ENCODE results near the gene MAST2.

The MAST2 gene

DNA sequence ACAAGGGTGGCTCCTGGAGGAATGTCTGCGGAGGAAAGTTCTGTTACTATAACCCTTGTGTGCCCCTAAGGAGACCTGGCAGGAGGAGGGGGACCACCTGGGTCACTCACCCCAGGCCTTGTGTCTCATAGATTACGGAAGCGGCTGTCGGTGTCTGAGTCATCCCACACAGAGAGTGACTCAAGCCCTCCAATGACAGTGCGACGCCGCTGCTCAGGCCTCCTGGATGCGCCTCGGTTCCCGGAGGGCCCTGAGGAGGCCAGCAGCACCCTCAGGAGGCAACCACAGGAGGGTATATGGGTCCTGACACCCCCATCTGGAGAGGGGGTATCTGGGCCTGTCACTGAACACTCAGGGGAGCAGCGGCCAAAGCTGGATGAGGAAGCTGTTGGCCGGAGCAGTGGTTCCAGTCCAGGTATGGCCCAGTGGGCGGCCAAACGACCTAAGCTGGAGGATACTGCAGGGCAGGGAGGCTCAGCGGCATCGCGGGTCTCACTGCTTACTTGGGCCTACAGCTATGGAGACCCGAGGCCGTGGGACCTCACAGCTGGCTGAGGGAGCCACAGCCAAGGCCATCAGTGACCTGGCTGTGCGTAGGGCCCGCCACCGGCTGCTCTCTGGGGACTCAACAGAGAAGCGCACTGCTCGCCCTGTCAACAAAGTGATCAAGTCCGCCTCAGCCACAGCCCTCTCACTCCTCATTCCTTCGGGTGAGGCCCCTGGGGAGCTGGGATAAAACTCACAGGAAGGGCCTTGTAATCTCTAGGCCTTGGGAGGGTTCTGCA is 227.7 kb downstream of the MAST2 start:
- H4K20me1 ChIP-seq (ENCODE audit: insufficient read depth, low read length), result no peaks in the 10 kb centered on the region
- H3K9me2 ChIP-seq (replicated peaks; ENCODE audit: insufficient read depth, low read length), result no peaks in the 10 kb centered on the region
- H3K4me1 ChIP-seq (ENCODE audit: low read length), result no peaks in the 10 kb centered on the region
- no peaks in the 10 kb centered on the region for H3K79me2 ChIP-seq (ENCODE audit: low read length)
- H3K4me3 ChIP-seq (ENCODE audit: low read length), result no peak overlapping the region
- H2AFZ ChIP-seq (ENCODE audit: low read length), result no peak overlapping the region
- no peak overlapping the region for H3K4me2 ChIP-seq (ENCODE audit: low read depth, low read length)
- no peaks in the 10 kb centered on the region for H3K27me3 ChIP-seq (replicated peaks; ENCODE audit: insufficient read depth, low read length)
- H3K9me3 ChIP-seq (replicated peaks; ENCODE audit: insufficient read depth, low read length), result no peaks in the 10 kb centered on the region
- DNase-seq, result no peak
- no peak overlapping the region for H3K27ac ChIP-seq (ENCODE audit: low read length)
- H3K36me3 ChIP-seq (replicated peaks; ENCODE audit: insufficient read depth, low read length), result no peaks in the 10 kb centered on the region
- no peak overlapping the region for H3K9ac ChIP-seq (ENCODE audit: low read length)
- TF ChIP-seq EZH2 (optimal IDR thresholded peaks at IDR 0.05; ENCODE audit: low read depth, low read length), result no peak
- TF ChIP-seq, protein P1, sequence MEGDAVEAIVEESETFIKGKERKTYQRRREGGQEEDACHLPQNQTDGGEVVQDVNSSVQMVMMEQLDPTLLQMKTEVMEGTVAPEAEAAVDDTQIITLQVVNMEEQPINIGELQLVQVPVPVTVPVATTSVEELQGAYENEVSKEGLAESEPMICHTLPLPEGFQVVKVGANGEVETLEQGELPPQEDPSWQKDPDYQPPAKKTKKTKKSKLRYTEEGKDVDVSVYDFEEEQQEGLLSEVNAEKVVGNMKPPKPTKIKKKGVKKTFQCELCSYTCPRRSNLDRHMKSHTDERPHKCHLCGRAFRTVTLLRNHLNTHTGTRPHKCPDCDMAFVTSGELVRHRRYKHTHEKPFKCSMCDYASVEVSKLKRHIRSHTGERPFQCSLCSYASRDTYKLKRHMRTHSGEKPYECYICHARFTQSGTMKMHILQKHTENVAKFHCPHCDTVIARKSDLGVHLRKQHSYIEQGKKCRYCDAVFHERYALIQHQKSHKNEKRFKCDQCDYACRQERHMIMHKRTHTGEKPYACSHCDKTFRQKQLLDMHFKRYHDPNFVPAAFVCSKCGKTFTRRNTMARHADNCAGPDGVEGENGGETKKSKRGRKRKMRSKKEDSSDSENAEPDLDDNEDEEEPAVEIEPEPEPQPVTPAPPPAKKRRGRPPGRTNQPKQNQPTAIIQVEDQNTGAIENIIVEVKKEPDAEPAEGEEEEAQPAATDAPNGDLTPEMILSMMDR (IDR thresholded peaks at IDR 0.05; ENCODE audit: low read length), result no peak
- no peak for TF ChIP-seq EZH2phosphoT487 (IDR thresholded peaks at IDR 0.05; ENCODE audit: low read length)
- H3F3A ChIP-seq (ENCODE audit: insufficient read depth, low read length), result no peaks in the 10 kb centered on the region

DNA sequence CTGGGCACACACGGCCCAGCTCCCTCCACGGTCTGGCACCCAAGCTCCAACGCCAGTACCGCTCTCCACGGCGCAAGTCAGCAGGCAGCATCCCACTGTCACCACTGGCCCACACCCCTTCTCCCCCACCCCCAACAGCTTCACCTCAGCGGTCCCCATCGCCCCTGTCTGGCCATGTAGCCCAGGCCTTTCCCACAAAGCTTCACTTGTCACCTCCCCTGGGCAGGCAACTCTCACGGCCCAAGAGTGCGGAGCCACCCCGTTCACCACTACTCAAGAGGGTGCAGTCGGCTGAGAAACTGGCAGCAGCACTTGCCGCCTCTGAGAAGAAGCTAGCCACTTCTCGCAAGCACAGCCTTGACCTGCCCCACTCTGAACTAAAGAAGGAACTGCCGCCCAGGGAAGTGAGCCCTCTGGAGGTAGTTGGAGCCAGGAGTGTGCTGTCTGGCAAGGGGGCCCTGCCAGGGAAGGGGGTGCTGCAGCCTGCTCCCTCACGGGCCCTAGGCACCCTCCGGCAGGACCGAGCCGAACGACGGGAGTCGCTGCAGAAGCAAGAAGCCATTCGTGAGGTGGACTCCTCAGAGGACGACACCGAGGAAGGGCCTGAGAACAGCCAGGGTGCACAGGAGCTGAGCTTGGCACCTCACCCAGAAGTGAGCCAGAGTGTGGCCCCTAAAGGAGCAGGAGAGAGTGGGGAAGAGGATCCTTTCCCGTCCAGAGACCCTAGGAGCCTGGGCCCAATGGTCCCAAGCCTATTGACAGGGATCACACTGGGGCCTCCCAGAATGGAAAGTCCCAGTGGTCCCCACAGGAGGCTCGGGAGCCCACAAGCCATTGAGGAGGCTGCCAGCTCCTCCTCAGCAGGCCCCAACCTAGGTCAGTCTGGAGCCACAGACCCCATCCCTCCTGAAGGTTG is 231.4 kb downstream of the MAST2 start:
- Histone ChIP-seq H3K4me3 (ENCODE audit: low read length) (no peak overlapping the region), H3K9ac (ENCODE audit: low read length) (no peak overlapping the region), H3K27ac (ENCODE audit: low read length) (no peak overlapping the region), H3K9me2 (replicated peaks; ENCODE audit: insufficient read depth, low read length) (no peaks in the 10 kb centered on the region), H3K4me1 (ENCODE audit: low read length) (no peaks in the 10 kb centered on the region), H3K4me2 (ENCODE audit: low read depth, low read length) (no peak overlapping the region), H2AFZ (ENCODE audit: low read length) (no peak overlapping the region), H3K79me2 (ENCODE audit: low read length) (no peaks in the 10 kb centered on the region), H3K36me3 (replicated peaks; ENCODE audit: insufficient read depth, low read length) (no peaks in the 10 kb centered on the region), H3K9me3 (replicated peaks; ENCODE audit: insufficient read depth, low read length) (no peaks in the 10 kb centered on the region), H3K27me3 (replicated peaks; ENCODE audit: insufficient read depth, low read length) (no peaks in the 10 kb centered on the region), H3F3A (ENCODE audit: insufficient read depth, low read length) (no peaks in the 10 kb centered on the region), H4K20me1 (ENCODE audit: insufficient read depth, low read length) (no peaks in the 10 kb centered on the region)
- TF ChIP-seq, protein P1 (IDR thresholded peaks at IDR 0.05; ENCODE audit: low read length), result no peak
- TF ChIP-seq EZH2phosphoT487 (IDR thresholded peaks at IDR 0.05; ENCODE audit: low read length) (no peak), EZH2 (optimal IDR thresholded peaks at IDR 0.05; ENCODE audit: low read depth, low read length) (no peak)
- DNase-seq, result no peak

DNA sequence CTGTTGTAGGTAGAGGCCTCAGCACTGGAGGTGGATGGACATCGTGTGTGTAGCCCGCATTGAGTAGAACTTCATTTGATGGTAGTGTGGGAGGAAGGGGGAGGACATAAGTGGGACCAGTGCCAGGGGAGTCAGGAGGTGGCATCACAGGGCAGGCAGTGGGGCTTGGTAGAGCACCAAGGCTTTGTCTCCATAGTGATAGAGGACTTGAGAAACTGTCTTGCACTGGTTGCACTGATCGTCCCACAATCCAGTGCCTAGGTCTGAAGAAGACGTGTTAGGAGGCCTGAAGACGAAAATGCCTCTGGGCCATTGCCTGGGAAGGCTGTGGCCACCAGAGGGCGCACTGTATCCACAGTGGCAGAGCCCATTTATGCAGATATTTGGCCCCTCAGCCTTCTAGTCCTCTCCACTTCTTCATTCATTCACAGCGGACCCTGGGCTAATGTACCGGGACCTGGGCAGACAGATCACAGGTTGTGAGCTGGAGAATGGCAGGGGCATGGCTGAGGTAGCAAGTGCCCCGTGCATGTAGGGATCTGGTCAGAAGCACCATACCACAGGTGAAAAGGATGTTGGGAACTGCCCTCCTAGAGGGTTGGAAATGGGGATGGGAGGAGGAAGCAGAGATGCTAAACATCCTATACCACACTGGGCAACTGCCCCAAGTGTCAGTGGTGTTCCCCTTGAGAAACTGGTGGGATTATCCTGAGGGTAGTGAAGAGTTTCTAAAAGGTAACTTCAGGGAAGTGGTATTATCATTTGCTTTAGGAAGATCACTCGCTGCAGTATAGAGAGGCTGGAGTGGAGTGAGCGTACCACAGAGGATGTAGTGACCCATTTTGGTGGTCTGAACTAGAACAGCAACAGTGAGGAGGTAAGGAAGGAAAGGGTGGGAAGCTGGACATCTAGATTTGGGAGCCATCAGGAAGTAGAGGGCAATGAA is 233.8 kb downstream of the MAST2 start:
- peak; percentile 75 for DNase-seq
- no peaks in the 10 kb centered on the region for H3K79me2 ChIP-seq (ENCODE audit: low read length)
- TF ChIP-seq, protein P1 (IDR thresholded peaks at IDR 0.05; ENCODE audit: low read length), result peak; percentile 96
- TF ChIP-seq EZH2 (optimal IDR thresholded peaks at IDR 0.05; ENCODE audit: low read depth, low read length), result no peak
- no peak overlapping the region for H3K9ac ChIP-seq (ENCODE audit: low read length)
- H3K4me3 ChIP-seq (ENCODE audit: low read length), result no peak overlapping the region
- no peaks in the 10 kb centered on the region for H3K27me3 ChIP-seq (replicated peaks; ENCODE audit: insufficient read depth, low read length)
- no peaks in the 10 kb centered on the region for H3K9me2 ChIP-seq (replicated peaks; ENCODE audit: insufficient read depth, low read length)
- no peaks in the 10 kb centered on the region for H3K9me3 ChIP-seq (replicated peaks; ENCODE audit: insufficient read depth, low read length)
- no peak overlapping the region for H2AFZ ChIP-seq (ENCODE audit: low read length)
- no peak overlapping the region for H3K27ac ChIP-seq (ENCODE audit: low read length)
- peaks cover 18% of the 10 kb centered on the region for H3K4me1 ChIP-seq (ENCODE audit: low read length)
- no peaks in the 10 kb centered on the region for H4K20me1 ChIP-seq (ENCODE audit: insufficient read depth, low read length)
- H3K4me2 ChIP-seq (ENCODE audit: low read depth, low read length), result no peak overlapping the region
- H3F3A ChIP-seq (ENCODE audit: insufficient read depth, low read length), result peaks cover 10% of the 10 kb centered on the region
- H3K36me3 ChIP-seq (replicated peaks; ENCODE audit: insufficient read depth, low read length), result no peaks in the 10 kb centered on the region
